GM19372 (cell line): ENCODE data around the gene TRDMT1.

Experiments
- ATAC-seq: cut with Tn5 transposase; IDR thresholded peaks from one replicate; pipeline ENCODE4 v1.9.1; 2021; ENCODE audit warnings: mild to moderate bottlenecking, low read depth, moderate library complexity; ENCODE audit not compliant: unreplicated experiment

TRDMT1 gene

GRCh38 chr10:17109475-17110207 lies 91.8 kb downstream of the TRDMT1 start:
- no peak for ATAC-seq

DNA sequence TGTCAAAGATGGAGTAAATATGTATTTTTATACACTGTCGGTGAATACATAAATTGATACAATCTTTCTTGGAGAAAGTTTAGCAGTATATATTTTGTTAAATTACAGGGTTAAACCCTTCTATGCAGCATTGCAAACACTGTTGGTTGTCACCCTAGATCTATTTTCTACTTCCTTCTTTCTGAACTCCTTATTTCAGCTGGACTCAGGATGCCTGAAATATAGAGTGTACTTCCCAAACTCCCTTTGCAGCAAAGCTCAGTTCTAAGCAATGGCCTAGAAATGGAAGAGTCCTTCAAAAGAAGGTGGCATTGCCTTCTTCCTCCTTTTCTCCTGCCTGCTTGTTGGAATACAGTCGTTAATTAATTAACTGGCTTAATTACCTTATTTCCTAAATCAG lies 92.4 kb downstream of the TRDMT1 start:
- no peak for ATAC-seq

GRCh38 chr10:17106991-17107390 lies 94.5 kb downstream of the TRDMT1 start:
- ATAC-seq = no peak

DNA sequence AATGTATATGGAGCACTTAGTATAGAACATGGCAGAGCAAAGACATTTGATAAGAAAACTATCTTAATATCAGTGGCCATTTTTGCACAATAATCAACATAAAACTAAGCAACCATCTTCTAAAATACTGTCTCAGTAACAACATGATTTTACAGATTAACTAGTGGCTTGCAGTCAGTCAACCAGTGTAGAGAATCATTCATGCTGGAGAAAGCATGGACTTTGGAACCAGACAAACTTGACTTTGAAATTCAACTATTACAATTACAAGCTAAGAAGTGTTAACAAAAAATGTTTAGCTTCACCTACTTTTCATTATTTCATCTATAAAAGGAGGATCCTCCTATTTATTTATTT lies 99.6 kb downstream of the TRDMT1 start:
- no peak for ATAC-seq

- ATAC-seq = no peak
These were observed 100.1 kb downstream of the TRDMT1 start for GRCh38 chr10:17101257-17101909.

DNA sequence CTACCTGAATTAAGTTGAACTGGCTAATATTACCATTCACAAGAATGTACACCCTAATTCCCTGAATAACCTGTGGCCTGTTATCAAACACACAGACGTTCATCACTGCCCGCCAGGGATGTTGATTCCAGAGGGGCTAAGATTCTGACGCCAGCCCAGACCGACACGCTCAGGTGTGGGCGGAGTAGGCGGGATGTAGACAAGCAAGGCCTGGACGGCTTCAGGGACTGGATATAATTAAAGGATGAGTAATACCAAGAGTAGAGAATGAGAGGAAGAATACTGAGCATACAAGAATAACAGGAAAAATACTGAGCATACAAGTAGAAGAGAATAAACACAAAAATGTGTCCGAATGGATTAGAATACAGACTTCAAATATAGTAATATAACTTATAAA lies 100.9 kb downstream of the TRDMT1 start:
- no peak for ATAC-seq

DNA sequence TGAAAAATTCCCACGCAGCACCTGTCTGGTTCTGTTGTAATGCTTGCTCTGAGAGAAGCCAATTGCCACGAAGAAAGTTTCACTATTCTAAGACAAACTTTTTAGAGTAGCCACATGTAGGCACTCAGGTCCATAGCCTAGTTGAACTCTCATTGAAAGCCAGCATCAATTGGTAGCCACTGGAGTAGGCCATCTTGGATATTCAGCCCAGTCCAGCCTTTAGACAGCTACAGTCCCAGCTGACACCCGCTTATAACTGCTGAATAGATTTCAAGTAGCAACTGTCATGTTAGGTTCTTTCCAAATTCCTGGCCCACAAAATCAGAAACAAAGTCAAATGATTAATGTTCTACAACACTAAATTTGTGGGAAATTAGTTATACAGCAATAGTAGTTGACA lies 103.5 kb downstream of the TRDMT1 start:
- ATAC-seq = no peak
